Bronchial epithelial cell (primary cell): ENCODE data around the gene C16orf46. TPM values are rescaled to one million over a fixed set of nuclear protein-coding genes. Genes with fewer than 3 reads are reported as not detected.

ENCODE experiments used
- DNase-seq: peaks from one replicate; pipeline ENCODE4 v3.0.0-alpha.2; 2010; ENCODE audit warnings: low read depth
- FAIRE-seq: peaks from 2 replicates; lab custom pipeline; 2011; peaks lifted over from hg19 to GRCh38; lab: Jason Lieb, UNC
- H3K27me3 ChIP-seq: 2 replicates; pipeline ENCODE4 v1.5.1; 2011; ENCODE audit warnings: low read length; ENCODE audit not compliant: control insufficient read depth, insufficient read depth
- H3K36me3 ChIP-seq: 2 replicates; pipeline ENCODE4 v1.5.1; 2011; ENCODE audit warnings: low read length; ENCODE audit not compliant: control insufficient read depth, insufficient read depth
- H3K4me3 ChIP-seq: 2 replicates; pipeline ENCODE4 v1.5.1; 2011; ENCODE audit warnings: mild to moderate bottlenecking, low read depth, low read length, control low read depth
- total RNA-seq: library from RNA; depleted of rRNA; stranded (reverse); fragments of >200 nt; gene quantifications from 2 replicates; pipeline ENCODE4 v1.2.1, GENCODE V29; 2014
- TF ChIP-seq, protein P1 (sequence below): IDR thresholded peaks from 2 replicates; pipeline ENCODE4 v1.5.1; 2011; ENCODE audit warnings: mild to moderate bottlenecking, moderate library complexity, low read length, control low read depth, inconsistent platforms; ENCODE audit not compliant: insufficient read depth, severe bottlenecking

Gene C16orf46
- total RNA-seq, 1 donor from 2014 or later: 0.53 TPM

DNA sequence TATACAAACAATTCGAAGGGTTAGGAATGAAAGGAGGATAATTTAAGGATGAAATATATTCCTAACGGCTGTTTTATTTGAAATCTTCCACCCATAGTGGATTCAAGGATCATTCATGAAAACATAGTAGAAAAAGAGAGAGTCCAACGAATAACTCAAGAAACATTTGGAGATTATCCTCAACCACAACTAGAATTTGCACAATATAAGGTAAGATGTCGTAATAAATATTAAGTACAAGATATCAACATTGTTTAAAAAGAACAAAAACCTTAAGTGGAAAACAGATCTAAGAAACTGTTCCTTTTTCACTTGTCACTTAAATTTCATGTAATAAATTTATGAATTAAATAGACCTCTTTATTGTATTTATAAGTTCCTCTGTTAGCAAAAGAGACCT is 50.6 kb downstream of the C16orf46 start:
- H3K4me3 ChIP-seq: no peak overlapping the region
- peaks cover under 1% of the 10 kb centered on the region for H3K36me3 ChIP-seq
- DNase-seq: no peak
- no peak for FAIRE-seq
- TF ChIP-seq, protein P1, sequence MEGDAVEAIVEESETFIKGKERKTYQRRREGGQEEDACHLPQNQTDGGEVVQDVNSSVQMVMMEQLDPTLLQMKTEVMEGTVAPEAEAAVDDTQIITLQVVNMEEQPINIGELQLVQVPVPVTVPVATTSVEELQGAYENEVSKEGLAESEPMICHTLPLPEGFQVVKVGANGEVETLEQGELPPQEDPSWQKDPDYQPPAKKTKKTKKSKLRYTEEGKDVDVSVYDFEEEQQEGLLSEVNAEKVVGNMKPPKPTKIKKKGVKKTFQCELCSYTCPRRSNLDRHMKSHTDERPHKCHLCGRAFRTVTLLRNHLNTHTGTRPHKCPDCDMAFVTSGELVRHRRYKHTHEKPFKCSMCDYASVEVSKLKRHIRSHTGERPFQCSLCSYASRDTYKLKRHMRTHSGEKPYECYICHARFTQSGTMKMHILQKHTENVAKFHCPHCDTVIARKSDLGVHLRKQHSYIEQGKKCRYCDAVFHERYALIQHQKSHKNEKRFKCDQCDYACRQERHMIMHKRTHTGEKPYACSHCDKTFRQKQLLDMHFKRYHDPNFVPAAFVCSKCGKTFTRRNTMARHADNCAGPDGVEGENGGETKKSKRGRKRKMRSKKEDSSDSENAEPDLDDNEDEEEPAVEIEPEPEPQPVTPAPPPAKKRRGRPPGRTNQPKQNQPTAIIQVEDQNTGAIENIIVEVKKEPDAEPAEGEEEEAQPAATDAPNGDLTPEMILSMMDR: no peak
- H3K27me3 ChIP-seq: no peaks in the 10 kb centered on the region

- Histone ChIP-seq H3K27me3 (no peaks in the 10 kb centered on the region), H3K4me3 (no peak overlapping the region)
Measured at GRCh38 chr16:81018496-81018895, 58.5 kb downstream of the C16orf46 start.

DNA sequence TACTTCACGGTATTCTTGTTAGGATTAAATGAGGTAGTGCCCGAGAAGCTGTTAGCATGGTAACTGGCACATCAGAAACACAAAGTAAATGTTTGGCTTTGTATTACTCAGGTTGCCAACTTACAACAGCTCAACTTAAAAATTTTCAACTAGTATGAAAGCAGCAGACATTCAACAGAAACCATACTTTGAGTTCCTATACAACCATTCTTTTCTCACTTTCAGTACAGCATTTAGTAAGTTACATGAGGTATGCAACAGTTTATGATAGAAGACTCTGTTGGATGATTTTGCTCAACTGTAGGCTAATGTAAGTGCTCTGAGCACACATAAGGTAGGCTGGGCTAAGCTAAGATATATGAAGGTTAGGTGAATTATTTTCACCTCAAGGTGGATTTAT is 62.4 kb downstream of the C16orf46 start:
- Histone ChIP-seq H3K36me3 (peaks cover 3% of the 10 kb centered on the region), H3K27me3 (no peaks in the 10 kb centered on the region), H3K4me3 (no peak overlapping the region)
- DNase-seq (no peak), FAIRE-seq (no peak)
- TF ChIP-seq, protein P1: no peak

More at GRCh38 chr16:81018496-81018895, 58.5 kb downstream of the C16orf46 start:
- FAIRE-seq: no peak
- peaks cover 4% of the 10 kb centered on the region for H3K36me3 ChIP-seq
- TF ChIP-seq, protein P1: no peak
- DNase-seq: no peak

DNA sequence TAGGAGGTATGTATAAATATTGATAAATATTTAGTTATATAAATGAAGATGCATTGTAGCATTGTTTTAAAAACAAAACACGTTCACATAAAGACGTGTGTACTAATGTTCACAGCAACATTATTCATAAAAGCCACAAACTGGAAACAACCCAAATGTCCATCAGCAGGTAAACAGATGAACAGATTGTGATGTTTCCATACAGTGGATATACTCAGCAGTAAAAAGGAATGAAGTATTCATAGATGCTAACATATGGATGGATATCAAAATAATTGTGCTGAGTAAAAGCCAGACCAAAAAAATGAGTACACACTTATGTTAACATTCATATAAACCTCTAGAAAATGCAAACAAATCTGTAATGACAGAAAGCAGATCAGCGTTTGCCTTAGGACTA is 64.1 kb downstream of the C16orf46 start:
- no peak overlapping the region for H3K4me3 ChIP-seq
- DNase-seq (no peak), FAIRE-seq (no peak)
- H3K36me3 ChIP-seq: peaks cover 3% of the 10 kb centered on the region
- no peaks in the 10 kb centered on the region for H3K27me3 ChIP-seq
- TF ChIP-seq, protein P1: no peak

Other genes with a start within 250 kb of the C16orf46 start
- gene CMC2, start 70.4 kb downstream of the C16orf46 start, total RNA-seq: 25.0 and 72.2 TPM in 2 replicates
- gene CENPN, start 70.0 kb downstream of the C16orf46 start, total RNA-seq: 3.9 and 8.6 TPM in 2 replicates
- 41.3 and 42.5 TPM in 2 replicates for gene ATMIN, start 41.4 kb downstream of the C16orf46 start, total RNA-seq
- 14.6 and 17.6 TPM in 2 replicates for gene GCSH, start 19.2 kb upstream of the C16orf46 start, total RNA-seq
- gene BCO1, start 161.5 kb upstream of the C16orf46 start, total RNA-seq: not detected in 2 replicates
- 13.7 and 23.4 TPM in 2 replicates for gene GAN, start 237.7 kb upstream of the C16orf46 start, total RNA-seq